Measurements from ENCODE around the gene TSHR.
A peak's percentile ranks its signal among the peaks of the same experiment; 100 is the strongest.

Gene TSHR

GRCh38 chr14:80958939-80959338, 3.5 kb downstream of the TSHR start:
- Mint-ChIP-seq H3K4me3 (no peak overlapping the region), H3K27me3 (peaks cover 6 to 7% of the 10 kb centered on the region in 2 donors), H3K27ac (no peak overlapping the region), H3K9me3 (no peaks in the 10 kb centered on the region), H3K36me3 (no peaks in the 10 kb centered on the region), H3K4me1 (peaks cover 24 to 33% of the 10 kb centered on the region in 2 donors)
- ATAC-seq (replicated peaks) (no peak), DNase-seq (no peak)

GRCh38 chr14:80959496-80959895, 4.1 kb downstream of the TSHR start:
- H3K9me3 Mint-ChIP-seq, result no peaks in the 10 kb centered on the region
- H3K27me3 Mint-ChIP-seq, result peaks cover 6 to 7% of the 10 kb centered on the region in 2 donors
- peak overlapping the region; percentile 74 for H3K27ac Mint-ChIP-seq
- no peaks in the 10 kb centered on the region for H3K36me3 Mint-ChIP-seq
- DNase-seq (peak; percentile 70), ATAC-seq (replicated peaks) (peak; percentile 96 to 97)
- peak overlapping the region in 1 of 2 donors; percentile 55 for H3K4me3 Mint-ChIP-seq
- H3K4me1 Mint-ChIP-seq, result peaks cover 24 to 33% of the 10 kb centered on the region in 2 donors

GRCh38 chr14:80965037-80965436, 9.6 kb downstream of the TSHR start:
- Mint-ChIP-seq H3K27ac (no peak overlapping the region), H3K4me3 (no peak overlapping the region), H3K4me1 (peaks cover 3 to 8% of the 10 kb centered on the region in 2 donors), H3K27me3 (peaks cover 0 to 6% of the 10 kb centered on the region in 2 donors), H3K9me3 (no peaks in the 10 kb centered on the region), H3K36me3 (no peaks in the 10 kb centered on the region)
- ATAC-seq (replicated peaks), result no peak
- DNase-seq, result no peak

- ATAC-seq (replicated peaks) (no peak), DNase-seq (no peak)
- Mint-ChIP-seq H3K9me3 (no peaks in the 10 kb centered on the region), H3K36me3 (no peaks in the 10 kb centered on the region), H3K4me1 (no peaks in the 10 kb centered on the region), H3K27me3 (no peaks in the 10 kb centered on the region), H3K4me3 (no peak overlapping the region), H3K27ac (no peak overlapping the region)
Measured at GRCh38 chr14:80973931-80974641, 18.7 kb downstream of the TSHR start.

GRCh38 chr14:80974679-80975078, 19.3 kb downstream of the TSHR start:
- Mint-ChIP-seq H3K27me3 (no peaks in the 10 kb centered on the region), H3K9me3 (no peaks in the 10 kb centered on the region), H3K4me3 (no peak overlapping the region), H3K27ac (no peak overlapping the region), H3K36me3 (no peaks in the 10 kb centered on the region), H3K4me1 (no peaks in the 10 kb centered on the region)
- DNase-seq (no peak), ATAC-seq (replicated peaks) (no peak)

GRCh38 chr14:80977221-80977620, 21.8 kb downstream of the TSHR start:
- H3K4me3 Mint-ChIP-seq, result no peak overlapping the region
- no peaks in the 10 kb centered on the region for H3K36me3 Mint-ChIP-seq
- DNase-seq (no peak), ATAC-seq (replicated peaks) (peak; percentile 56 to 64)
- H3K9me3 Mint-ChIP-seq, result no peaks in the 10 kb centered on the region
- no peak overlapping the region for H3K27ac Mint-ChIP-seq
- no peaks in the 10 kb centered on the region for H3K4me1 Mint-ChIP-seq
- no peaks in the 10 kb centered on the region for H3K27me3 Mint-ChIP-seq

GRCh38 chr14:80978403-80978802, 23.0 kb downstream of the TSHR start:
- H3K4me1 Mint-ChIP-seq, result no peaks in the 10 kb centered on the region
- ATAC-seq (replicated peaks) (no peak), DNase-seq (no peak)
- no peaks in the 10 kb centered on the region for H3K27me3 Mint-ChIP-seq
- H3K4me3 Mint-ChIP-seq, result no peak overlapping the region
- no peaks in the 10 kb centered on the region for H3K36me3 Mint-ChIP-seq
- no peaks in the 10 kb centered on the region for H3K9me3 Mint-ChIP-seq
- no peak overlapping the region for H3K27ac Mint-ChIP-seq

- no peaks in the 10 kb centered on the region for H3K27me3 Mint-ChIP-seq
- no peaks in the 10 kb centered on the region for H3K36me3 Mint-ChIP-seq
- ATAC-seq (replicated peaks), result no peak
Measured at GRCh38 chr14:80979951-80980350, 24.5 kb downstream of the TSHR start.

GRCh38 chr14:80981156-80981555, 25.7 kb downstream of the TSHR start:
- DNase-seq, result no peak

More at GRCh38 chr14:80979951-80980350, 24.5 kb downstream of the TSHR start:
- Mint-ChIP-seq H3K4me3 (no peak overlapping the region), H3K9me3 (no peaks in the 10 kb centered on the region), H3K4me1 (no peaks in the 10 kb centered on the region), H3K27ac (no peak overlapping the region)
- no peak for DNase-seq

GRCh38 chr14:80981673-80982072, 26.3 kb downstream of the TSHR start:
- ATAC-seq (replicated peaks), result no peak
- H3K4me3 Mint-ChIP-seq, result no peak overlapping the region
- no peaks in the 10 kb centered on the region for H3K4me1 Mint-ChIP-seq
- no peak for DNase-seq
- no peaks in the 10 kb centered on the region for H3K9me3 Mint-ChIP-seq
- H3K27ac Mint-ChIP-seq, result no peak overlapping the region
- no peaks in the 10 kb centered on the region for H3K27me3 Mint-ChIP-seq
- no peaks in the 10 kb centered on the region for H3K36me3 Mint-ChIP-seq

More at GRCh38 chr14:80981156-80981555, 25.7 kb downstream of the TSHR start:
- Mint-ChIP-seq H3K27ac (no peak overlapping the region), H3K4me3 (no peak overlapping the region), H3K9me3 (no peaks in the 10 kb centered on the region), H3K27me3 (no peaks in the 10 kb centered on the region), H3K36me3 (no peaks in the 10 kb centered on the region), H3K4me1 (no peaks in the 10 kb centered on the region)
- ATAC-seq (replicated peaks), result no peak

GRCh38 chr14:80982711-80983110, 27.3 kb downstream of the TSHR start:
- no peaks in the 10 kb centered on the region for H3K36me3 Mint-ChIP-seq
- DNase-seq, result no peak
- no peaks in the 10 kb centered on the region for H3K4me1 Mint-ChIP-seq
- ATAC-seq (replicated peaks), result no peak
- no peak overlapping the region for H3K4me3 Mint-ChIP-seq
- no peak overlapping the region for H3K27ac Mint-ChIP-seq
- H3K27me3 Mint-ChIP-seq, result no peaks in the 10 kb centered on the region
- no peaks in the 10 kb centered on the region for H3K9me3 Mint-ChIP-seq

- H3K4me1 Mint-ChIP-seq, result no peaks in the 10 kb centered on the region
- H3K9me3 Mint-ChIP-seq, result no peaks in the 10 kb centered on the region
- H3K27ac Mint-ChIP-seq, result no peak overlapping the region
- no peaks in the 10 kb centered on the region for H3K36me3 Mint-ChIP-seq
- ATAC-seq (replicated peaks) (peak; percentile 59 to 72), DNase-seq (peak; percentile 31)
- H3K27me3 Mint-ChIP-seq, result peaks cover 4 to 5% of the 10 kb centered on the region in 2 donors
- H3K4me3 Mint-ChIP-seq, result no peak overlapping the region
Measured at GRCh38 chr14:80987235-80988032, 32.0 kb downstream of the TSHR start.

GRCh38 chr14:80988192-80988591, 32.8 kb downstream of the TSHR start:
- H3K27ac Mint-ChIP-seq, result no peak overlapping the region

GRCh38 chr14:80988735-80989429, 33.5 kb downstream of the TSHR start:
- Mint-ChIP-seq H3K9me3 (no peaks in the 10 kb centered on the region), H3K27ac (no peak overlapping the region), H3K36me3 (no peaks in the 10 kb centered on the region), H3K4me3 (no peak overlapping the region), H3K27me3 (peaks cover 5 to 6% of the 10 kb centered on the region in 2 donors), H3K4me1 (no peaks in the 10 kb centered on the region)
- no peak for DNase-seq
- peak; percentile 84 to 89 for ATAC-seq (replicated peaks)

More at GRCh38 chr14:80988192-80988591, 32.8 kb downstream of the TSHR start:
- ATAC-seq (replicated peaks), result peak in 1 of 2 donors; percentile 28
- Mint-ChIP-seq H3K4me3 (no peak overlapping the region), H3K27me3 (peaks cover 4 to 5% of the 10 kb centered on the region in 2 donors), H3K36me3 (no peaks in the 10 kb centered on the region), H3K4me1 (no peaks in the 10 kb centered on the region), H3K9me3 (no peaks in the 10 kb centered on the region)
- no peak for DNase-seq

All from stimulated activated naive B cell treated with anti-CD40 and anti-IgM and Interleukin-4, amounts not matched to agents 10 μg/mL and 1 μg/mL and 100 μg/mL, for 72 hours (primary cell).